ENCODE measurements around the gene CD44. TPM values are rescaled to one million over a fixed set of nuclear protein-coding genes. Genes with fewer than 3 reads are reported as not detected.

CD44 gene
- total RNA-seq, 1 experiment from 2014 or later = 6.1 TPM

DNA sequence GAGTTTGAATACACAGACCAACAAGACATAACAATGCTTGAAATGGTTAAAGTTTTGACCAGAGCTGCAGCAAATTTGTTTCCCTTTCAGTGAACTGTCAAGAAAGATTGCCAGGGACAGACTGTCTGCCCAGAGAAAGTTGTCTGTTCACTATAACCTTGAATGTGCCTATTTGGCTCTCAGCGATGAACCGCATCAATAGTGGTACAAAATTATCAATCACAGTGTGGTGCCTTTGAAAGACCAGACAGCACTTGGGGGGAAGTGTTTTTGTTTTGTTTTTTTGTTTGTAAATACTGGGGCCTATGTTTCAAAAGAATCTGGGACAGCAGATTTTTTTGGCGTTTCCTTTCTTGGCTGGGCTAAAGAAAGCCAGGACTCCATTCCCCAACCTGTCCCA, 123.1 kb downstream of the CD44 start:
- H3T11ph ChIP-seq (ENCODE audit: low read length) = no peak overlapping the region
- H2BK15ac ChIP-seq (ENCODE audit: low read depth, low read length) = no peak overlapping the region
- H3K27me3 Mint-ChIP-seq (ENCODE audit: low read depth) = no peaks in the 10 kb centered on the region
- no peak overlapping the region for H3K18ac ChIP-seq (ENCODE audit: insufficient read length, low read depth, low read length)
- no peak overlapping the region for H2BK5ac ChIP-seq (ENCODE audit: insufficient read length, low read length)
- H2BK12ac ChIP-seq (ENCODE audit: insufficient read length, low read depth, low read length) = no peak overlapping the region
- H3K36me3 Mint-ChIP-seq (ENCODE audit: insufficient read depth in 1 of 3, low read depth in 3 of 3) = no peaks in the 10 kb centered on the region
- no peak overlapping the region for H4K8ac ChIP-seq (replicated peaks; ENCODE audit: insufficient read length, low read depth, low read length)
- no peak overlapping the region for H3K27ac Mint-ChIP-seq
- no peak overlapping the region for H3K14ac ChIP-seq (ENCODE audit: insufficient read depth, low read length)
- H2BK20ac ChIP-seq (ENCODE audit: low read depth, low read length, poor library complexity, severe bottlenecking) = no peak overlapping the region
- H3K4me1 ChIP-seq (ENCODE audit: insufficient read depth, low read length) = no peaks in the 10 kb centered on the region
- no peak overlapping the region for H3K23ac ChIP-seq (ENCODE audit: insufficient read length, low read depth, low read length)
- H2AFZ ChIP-seq (ENCODE audit: low read length) = no peak overlapping the region
- H3K4ac ChIP-seq (ENCODE audit: low read depth, low read length) = no peak overlapping the region
- no peak for DNase-seq
- no peak overlapping the region for H3K56ac ChIP-seq (ENCODE audit: insufficient read length, low read depth, low read length)
- H3K9me3 ChIP-seq (ENCODE audit: control insufficient read depth, low read depth, low read length) = no peaks in the 10 kb centered on the region
- H3K27ac ChIP-seq (ENCODE audit: insufficient read length, low read depth, low read length) = no peak overlapping the region
- no peak overlapping the region for H2AK5ac ChIP-seq (ENCODE audit: insufficient read length, low read length)
- no peaks in the 10 kb centered on the region for H3K79me1 ChIP-seq (ENCODE audit: insufficient read depth, low read depth, low read length, poor library complexity, severe bottlenecking)
- no peak overlapping the region for H3K4me3 Mint-ChIP-seq
- H3K79me2 ChIP-seq (ENCODE audit: insufficient read depth, low read length) = no peaks in the 10 kb centered on the region
- TF ChIP-seq, protein P1, sequence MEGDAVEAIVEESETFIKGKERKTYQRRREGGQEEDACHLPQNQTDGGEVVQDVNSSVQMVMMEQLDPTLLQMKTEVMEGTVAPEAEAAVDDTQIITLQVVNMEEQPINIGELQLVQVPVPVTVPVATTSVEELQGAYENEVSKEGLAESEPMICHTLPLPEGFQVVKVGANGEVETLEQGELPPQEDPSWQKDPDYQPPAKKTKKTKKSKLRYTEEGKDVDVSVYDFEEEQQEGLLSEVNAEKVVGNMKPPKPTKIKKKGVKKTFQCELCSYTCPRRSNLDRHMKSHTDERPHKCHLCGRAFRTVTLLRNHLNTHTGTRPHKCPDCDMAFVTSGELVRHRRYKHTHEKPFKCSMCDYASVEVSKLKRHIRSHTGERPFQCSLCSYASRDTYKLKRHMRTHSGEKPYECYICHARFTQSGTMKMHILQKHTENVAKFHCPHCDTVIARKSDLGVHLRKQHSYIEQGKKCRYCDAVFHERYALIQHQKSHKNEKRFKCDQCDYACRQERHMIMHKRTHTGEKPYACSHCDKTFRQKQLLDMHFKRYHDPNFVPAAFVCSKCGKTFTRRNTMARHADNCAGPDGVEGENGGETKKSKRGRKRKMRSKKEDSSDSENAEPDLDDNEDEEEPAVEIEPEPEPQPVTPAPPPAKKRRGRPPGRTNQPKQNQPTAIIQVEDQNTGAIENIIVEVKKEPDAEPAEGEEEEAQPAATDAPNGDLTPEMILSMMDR (conservative IDR thresholded peaks at IDR 0.05) = no peak
- no CpG with 5 or more reads among the region's 3 CpGs for WGBS (ENCODE audit: extremely low coverage, insufficient read length, low lambda C conversion rate)
- no peaks in the 10 kb centered on the region for H4K20me1 ChIP-seq (ENCODE audit: control insufficient read depth, insufficient read depth, insufficient read length)
- no peak overlapping the region for H2BK120ac ChIP-seq (ENCODE audit: low read depth, low read length, poor library complexity, severe bottlenecking)
- H3K23me2 ChIP-seq (ENCODE audit: insufficient read length, low read depth, low read length, poor library complexity, severe bottlenecking) = no peaks in the 10 kb centered on the region
- no peaks in the 10 kb centered on the region for H3K27me3 ChIP-seq (ENCODE audit: insufficient read depth, low read length)
- no peaks in the 10 kb centered on the region for H3K4me1 Mint-ChIP-seq
- no peak overlapping the region for H4K5ac ChIP-seq (ENCODE audit: insufficient read length, low read depth, low read length)
- no peak overlapping the region for H3K4me2 ChIP-seq (ENCODE audit: insufficient read depth, insufficient read length, low read length)
- no peak overlapping the region for H3K9ac ChIP-seq (ENCODE audit: extremely low read depth, insufficient read length, low read length)
- H3K9me3 Mint-ChIP-seq = no peaks in the 10 kb centered on the region
- H4K91ac ChIP-seq (ENCODE audit: insufficient read length, low read depth, low read length) = no peak overlapping the region
